Neural progenitor cell (in vitro differentiated cells): ENCODE data around the gene KLHL6. TPM values are rescaled to one million over a fixed set of nuclear protein-coding genes. Genes with fewer than 3 reads are reported as not detected.

Experiments
- DNase-seq: peaks from one replicate; pipeline ENCODE4 v3.0.0-alpha.2; 2016; ENCODE audit warnings: low spot score
- H2AFZ ChIP-seq: fragments of 200-600 bp; sonication (generic); replicated peaks from 2 replicates; pipeline ENCODE4 v1.6.1; 2016; ENCODE audit warnings: antibody characterized with exemption
- H3F3A ChIP-seq: fragments of 200-600 bp; sonication (generic); 2 replicates; pipeline ENCODE4 v1.6.1; 2016; ENCODE audit warnings: antibody characterized with exemption, low read depth
- H3K27ac ChIP-seq: fragments of 200-600 bp; sonication (generic); 2 replicates; pipeline ENCODE4 v1.5.1; 2016; ENCODE audit warnings: mild to moderate bottlenecking
- H3K27me3 ChIP-seq: fragments of 200-600 bp; sonication (generic); 2 replicates; pipeline ENCODE4 v1.6.1; 2016; ENCODE audit warnings: mild to moderate bottlenecking, moderate library complexity
- H3K36me3 ChIP-seq: fragments of 200-600 bp; sonication (generic); 2 replicates; pipeline ENCODE4 v1.5.1; 2016
- H3K4me1 ChIP-seq: fragments of 200-600 bp; sonication (generic); 2 replicates; pipeline ENCODE4 v1.6.1; 2016; ENCODE audit warnings: mixed run types
- H3K4me2 ChIP-seq: fragments of 200-600 bp; sonication (generic); 2 replicates; pipeline ENCODE4 v1.6.1; 2016
- H3K4me3 ChIP-seq: fragments of 200-600 bp; sonication (generic); 2 replicates; pipeline ENCODE4 v1.5.1; 2016
- H3K79me2 ChIP-seq: fragments of 200-600 bp; sonication (generic); 2 replicates; pipeline ENCODE4 v1.6.1; 2016; ENCODE audit warnings: low read depth
- H3K9ac ChIP-seq: fragments of 200-600 bp; sonication (generic); 2 replicates; pipeline ENCODE4 v1.6.1; 2016
- H3K9me3 ChIP-seq: fragments of 200-600 bp; sonication (generic); 2 replicates; pipeline ENCODE4 v1.5.1; 2016; ENCODE audit warnings: low read depth
- H4K20me1 ChIP-seq: fragments of 200-600 bp; sonication (generic); 2 replicates; pipeline ENCODE4 v1.6.1; 2016; ENCODE audit warnings: low read depth
- H3K27ac Mint-ChIP-seq: 3 replicates; pipeline ENCODE4 v1.8.0; 2021; ENCODE audit warnings: mixed read lengths
- H3K27me3 Mint-ChIP-seq: 2 replicates; pipeline ENCODE4 v1.8.0; 2022; ENCODE audit warnings: low read depth, mild to moderate bottlenecking, inconsistent platforms, moderate library complexity, mixed read lengths; ENCODE audit not compliant: insufficient read depth
- H3K36me3 Mint-ChIP-seq: 3 replicates; pipeline ENCODE4 v1.8.0; 2021; ENCODE audit warnings: mixed read lengths
- H3K4me1 Mint-ChIP-seq: 3 replicates; pipeline ENCODE4 v1.8.0; 2021; ENCODE audit warnings: mixed read lengths
- H3K4me3 Mint-ChIP-seq: 3 replicates; pipeline ENCODE4 v1.8.0; 2021; ENCODE audit warnings: mild to moderate bottlenecking, moderate library complexity, mixed read lengths
- H3K9me3 Mint-ChIP-seq: 3 replicates; pipeline ENCODE4 v1.8.0; 2020; ENCODE audit warnings: mixed read lengths
- EZH2 ChIP-seq: fragments of 200-600 bp; sonication (generic); IDR thresholded peaks from 2 replicates; pipeline ENCODE4 v1.6.1; 2017; ENCODE audit warnings: antibody characterized with exemption, mild to moderate bottlenecking, moderate library complexity
- EZH2phosphoT487 ChIP-seq: fragments of 200-600 bp; sonication (generic); IDR thresholded peaks from 2 replicates; pipeline ENCODE4 v1.6.1; 2017; ENCODE audit warnings: antibody characterized with exemption
- total RNA-seq: library from RNA; depleted of rRNA; stranded (reverse); fragments of >200 nt; gene quantifications from 2 replicates; pipeline ENCODE4 v1.2.3, GENCODE V29; 2015; ENCODE audit warnings: low replicate concordance
- TF ChIP-seq, protein P1 (sequence below): fragments of 200-600 bp; sonication (generic); IDR thresholded peaks from 2 replicates; pipeline ENCODE4 v1.5.1; 2017; ENCODE audit warnings: antibody characterized with exemption, mild to moderate bottlenecking

KLHL6 gene
- total RNA-seq, 1 donor from 2014 or later: 0.09 TPM

DNA sequence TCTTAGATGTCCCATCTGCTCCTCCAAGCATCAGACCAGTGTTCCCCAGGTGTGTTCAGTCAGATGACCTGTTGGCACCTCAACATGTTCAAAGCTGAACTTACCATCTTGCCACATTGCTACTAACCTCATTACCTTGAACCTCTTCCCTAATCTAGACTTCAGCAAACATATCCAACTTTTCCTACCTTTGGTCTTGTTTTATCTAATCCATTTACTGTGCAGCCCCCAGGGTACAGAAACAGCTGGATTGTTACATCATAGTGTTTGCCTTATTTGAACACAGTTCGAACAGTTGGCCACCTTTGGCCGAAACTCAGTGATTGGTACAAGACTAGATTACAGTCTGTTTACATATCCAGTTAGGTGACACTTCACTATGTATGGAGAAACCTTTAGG lies 91.0 kb downstream of the KLHL6 start:
- Mint-ChIP-seq H3K27ac (no peak overlapping the region), H3K4me1 (peaks cover 13% of the 10 kb centered on the region), H3K36me3 (peaks cover 5% of the 10 kb centered on the region), H3K27me3 (no peaks in the 10 kb centered on the region), H3K9me3 (peaks cover 10% of the 10 kb centered on the region), H3K4me3 (no peak overlapping the region)
- H3K27me3 ChIP-seq: no peaks in the 10 kb centered on the region
- H3K36me3 ChIP-seq: no peaks in the 10 kb centered on the region
- H3K4me2 ChIP-seq: no peak overlapping the region
- no peaks in the 10 kb centered on the region for H3K9me3 ChIP-seq
- H3K9ac ChIP-seq: no peak overlapping the region
- TF ChIP-seq EZH2: no peak
- TF ChIP-seq EZH2phosphoT487: no peak
- TF ChIP-seq, protein P1, sequence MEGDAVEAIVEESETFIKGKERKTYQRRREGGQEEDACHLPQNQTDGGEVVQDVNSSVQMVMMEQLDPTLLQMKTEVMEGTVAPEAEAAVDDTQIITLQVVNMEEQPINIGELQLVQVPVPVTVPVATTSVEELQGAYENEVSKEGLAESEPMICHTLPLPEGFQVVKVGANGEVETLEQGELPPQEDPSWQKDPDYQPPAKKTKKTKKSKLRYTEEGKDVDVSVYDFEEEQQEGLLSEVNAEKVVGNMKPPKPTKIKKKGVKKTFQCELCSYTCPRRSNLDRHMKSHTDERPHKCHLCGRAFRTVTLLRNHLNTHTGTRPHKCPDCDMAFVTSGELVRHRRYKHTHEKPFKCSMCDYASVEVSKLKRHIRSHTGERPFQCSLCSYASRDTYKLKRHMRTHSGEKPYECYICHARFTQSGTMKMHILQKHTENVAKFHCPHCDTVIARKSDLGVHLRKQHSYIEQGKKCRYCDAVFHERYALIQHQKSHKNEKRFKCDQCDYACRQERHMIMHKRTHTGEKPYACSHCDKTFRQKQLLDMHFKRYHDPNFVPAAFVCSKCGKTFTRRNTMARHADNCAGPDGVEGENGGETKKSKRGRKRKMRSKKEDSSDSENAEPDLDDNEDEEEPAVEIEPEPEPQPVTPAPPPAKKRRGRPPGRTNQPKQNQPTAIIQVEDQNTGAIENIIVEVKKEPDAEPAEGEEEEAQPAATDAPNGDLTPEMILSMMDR: no peak
- H3K4me1 ChIP-seq: no peaks in the 10 kb centered on the region
- no peak overlapping the region for H2AFZ ChIP-seq
- H4K20me1 ChIP-seq: no peaks in the 10 kb centered on the region
- no peaks in the 10 kb centered on the region for H3K79me2 ChIP-seq
- no peak overlapping the region for H3K27ac ChIP-seq
- peaks cover 3% of the 10 kb centered on the region for H3F3A ChIP-seq
- no peak for DNase-seq
- no peak overlapping the region for H3K4me3 ChIP-seq

DNA sequence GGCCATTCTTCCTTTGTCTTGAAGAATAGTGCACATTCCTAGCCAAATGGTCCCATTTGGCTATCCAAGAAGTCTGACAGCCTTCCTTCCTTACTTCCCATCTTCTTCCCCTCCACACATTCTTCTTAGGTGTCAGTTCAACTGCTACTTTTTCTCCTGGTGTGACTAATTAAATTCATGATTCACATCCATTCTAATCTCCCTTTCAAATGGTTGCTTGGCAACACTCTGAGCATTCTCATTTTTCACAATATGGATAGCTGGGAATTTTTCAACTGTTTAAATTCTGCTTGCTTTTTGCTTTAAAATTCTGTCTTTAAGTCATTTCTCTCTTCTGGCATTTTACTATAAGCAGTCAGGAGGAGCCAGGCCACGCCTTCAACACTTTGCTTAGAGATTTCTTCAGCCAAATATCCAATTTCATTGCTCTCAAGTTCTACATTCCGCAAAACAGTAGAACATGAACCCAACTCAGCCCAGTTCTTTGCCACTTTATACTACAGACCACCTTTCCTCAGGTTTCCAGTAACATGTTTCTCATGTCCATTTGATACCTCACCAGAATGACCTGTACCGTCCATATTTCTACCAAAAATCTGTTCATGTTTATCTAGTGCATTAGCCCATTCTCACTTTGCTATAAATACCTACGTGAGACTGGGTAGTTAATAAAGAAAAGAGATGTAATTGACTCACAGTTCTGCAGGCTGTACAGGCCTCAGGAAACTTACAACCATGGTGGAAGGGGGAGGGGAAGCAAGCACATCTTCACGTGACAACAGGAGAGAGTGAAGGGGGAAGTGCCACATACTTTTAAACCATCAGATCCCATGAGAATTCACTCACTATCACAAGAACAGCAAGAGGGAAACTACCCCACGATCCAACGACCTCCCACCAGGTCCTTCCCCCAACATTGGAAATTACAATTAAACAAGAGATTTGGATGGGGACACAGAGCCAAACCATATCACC lies 95.1 kb downstream of the KLHL6 start:
- Histone ChIP-seq H3K27me3 (no peaks in the 10 kb centered on the region), H3K4me2 (no peak overlapping the region), H3K9ac (no peak overlapping the region), H3F3A (peaks cover 3% of the 10 kb centered on the region), H3K4me1 (no peaks in the 10 kb centered on the region), H4K20me1 (no peaks in the 10 kb centered on the region), H3K4me3 (no peak overlapping the region), H3K79me2 (no peaks in the 10 kb centered on the region), H3K36me3 (no peaks in the 10 kb centered on the region), H3K27ac (no peak overlapping the region), H2AFZ (peak overlapping the region; percentile 34), H3K9me3 (no peaks in the 10 kb centered on the region)
- Mint-ChIP-seq H3K27ac (peak overlapping the region; percentile 57), H3K4me1 (peaks cover 11% of the 10 kb centered on the region), H3K36me3 (peaks cover 15% of the 10 kb centered on the region), H3K27me3 (no peaks in the 10 kb centered on the region), H3K9me3 (peaks cover 13% of the 10 kb centered on the region), H3K4me3 (no peak overlapping the region)
- no peak for DNase-seq
- TF ChIP-seq EZH2phosphoT487 (no peak), EZH2 (no peak)
- TF ChIP-seq, protein P1: no peak

DNA sequence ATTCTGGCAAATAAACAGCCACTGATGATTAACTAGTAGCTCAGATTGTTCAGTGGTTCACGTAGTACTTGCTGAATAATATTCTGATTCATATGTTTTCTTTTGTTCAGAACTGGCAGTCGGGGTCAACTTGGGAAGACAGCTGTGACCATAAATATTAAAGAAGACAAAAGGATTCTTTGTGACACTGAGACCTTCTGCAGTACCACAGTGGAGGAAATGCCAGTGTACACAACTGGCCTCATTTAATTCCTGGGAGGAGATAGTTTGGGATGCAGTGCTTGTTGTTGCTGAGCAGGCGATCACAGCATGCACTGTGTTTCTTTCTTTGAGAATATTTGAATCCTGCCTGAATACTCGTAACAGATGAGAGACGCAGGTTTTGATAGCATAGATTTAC lies 100.4 kb downstream of the KLHL6 start:
- Histone ChIP-seq H3K27ac (no peak overlapping the region), H3K27me3 (no peaks in the 10 kb centered on the region), H3K79me2 (peaks cover 16% of the 10 kb centered on the region), H3K9me3 (no peaks in the 10 kb centered on the region), H4K20me1 (peaks cover under 1% of the 10 kb centered on the region), H2AFZ (no peak overlapping the region), H3K9ac (no peak overlapping the region), H3K4me2 (no peak overlapping the region), H3K4me1 (no peaks in the 10 kb centered on the region), H3F3A (peaks cover 6% of the 10 kb centered on the region), H3K4me3 (no peak overlapping the region), H3K36me3 (peaks cover 8% of the 10 kb centered on the region)
- Mint-ChIP-seq H3K4me1 (peaks cover 10% of the 10 kb centered on the region), H3K9me3 (peaks cover 5% of the 10 kb centered on the region), H3K27me3 (no peaks in the 10 kb centered on the region), H3K4me3 (no peak overlapping the region), H3K36me3 (peaks cover 32% of the 10 kb centered on the region), H3K27ac (no peak overlapping the region)
- TF ChIP-seq EZH2: no peak
- TF ChIP-seq, protein P1: no peak
- no peak for TF ChIP-seq EZH2phosphoT487
- DNase-seq: no peak
